HG03378 (cell line): ENCODE measurements around the gene FXYD5.
"Not testable (repeated sequence)": the region's sequence is repeated elsewhere in the genome, so short reads cannot be mapped to it uniquely, and the experiment has no call there.

ENCODE experiments used
- ATAC-seq: cut with Tn5 transposase; IDR thresholded peaks from one replicate; pipeline ENCODE4 v1.9.1; 2021; ENCODE audit warnings: mild to moderate bottlenecking, moderate library complexity; ENCODE audit not compliant: unreplicated experiment

The FXYD5 gene

GRCh38 chr19:35119578-35120155 lies 34.9 kb upstream of the FXYD5 start:
- ATAC-seq: no peak

GRCh38 chr19:35120492-35120891 lies 34.0 kb upstream of the FXYD5 start:
- no peak for ATAC-seq

- ATAC-seq: no peak
These were observed 33.6 kb upstream of the FXYD5 start for GRCh38 chr19:35120898-35121297.

- ATAC-seq: no peak
These were observed 31.6 kb upstream of the FXYD5 start for GRCh38 chr19:35122687-35123551.

- ATAC-seq: no peak
These were observed 31.0 kb upstream of the FXYD5 start for GRCh38 chr19:35123573-35123972.

- no peak for ATAC-seq
These were observed 30.2 kb upstream of the FXYD5 start for GRCh38 chr19:35124098-35125060.

- no peak for ATAC-seq
These were observed 29.2 kb upstream of the FXYD5 start for GRCh38 chr19:35125270-35125717.

GRCh38 chr19:35125749-35126623 lies 28.5 kb upstream of the FXYD5 start:
- no peak for ATAC-seq

GRCh38 chr19:35126624-35126959 lies 27.9 kb upstream of the FXYD5 start:
- no peak for ATAC-seq

GRCh38 chr19:35127871-35128270 lies 26.7 kb upstream of the FXYD5 start:
- no peak for ATAC-seq

GRCh38 chr19:35128398-35129057 lies 26.0 kb upstream of the FXYD5 start:
- ATAC-seq: no peak

GRCh38 chr19:35129724-35130274 lies 24.7 kb upstream of the FXYD5 start:
- ATAC-seq: not testable (repeated sequence)

GRCh38 chr19:35130761-35131720 lies 23.5 kb upstream of the FXYD5 start:
- no peak for ATAC-seq

GRCh38 chr19:35132254-35132653 lies 22.3 kb upstream of the FXYD5 start:
- no peak for ATAC-seq

- ATAC-seq: no peak
These were observed 20.7 kb upstream of the FXYD5 start for GRCh38 chr19:35133826-35134225.

- no peak for ATAC-seq
These were observed 19.8 kb upstream of the FXYD5 start, which contains the start of gene LGI4 for GRCh38 chr19:35134601-35135242. TSS of gene LGI4 (minus strand) at chr19:35135059. CDS start at chr19:35134680, 379 bp downstream.

GRCh38 chr19:35135389-35135909 lies 19.1 kb upstream of the FXYD5 start:
- no peak for ATAC-seq

- no peak for ATAC-seq
These were observed 18.3 kb upstream of the FXYD5 start for GRCh38 chr19:35136231-35136630.
